ENCODE measurements around the gene CTTNBP2.

The CTTNBP2 gene

GRCh38 chr7:117824592-117824991 lies 48.6 kb downstream of the CTTNBP2 start:
- DNase-seq: no peak

DNA sequence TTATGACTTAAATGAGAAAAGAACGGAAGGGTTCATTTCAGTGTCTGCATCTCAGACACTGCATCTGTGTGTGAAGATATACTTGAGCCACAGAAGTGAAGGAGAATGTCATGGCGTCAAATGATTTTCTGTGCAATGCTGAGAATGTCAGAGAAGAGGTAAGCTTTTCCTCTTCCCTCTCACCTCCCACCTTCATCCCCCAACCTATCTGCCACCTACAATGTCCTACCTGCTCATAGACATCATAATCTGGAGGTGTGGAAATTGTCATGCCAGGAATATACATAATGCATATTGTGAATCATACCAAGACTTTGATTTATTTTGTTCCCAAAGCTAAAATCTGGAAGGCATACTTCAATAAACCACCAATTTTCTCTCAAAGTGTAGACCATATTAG lies 53.7 kb downstream of the CTTNBP2 start:
- DNase-seq: no peak

DNA sequence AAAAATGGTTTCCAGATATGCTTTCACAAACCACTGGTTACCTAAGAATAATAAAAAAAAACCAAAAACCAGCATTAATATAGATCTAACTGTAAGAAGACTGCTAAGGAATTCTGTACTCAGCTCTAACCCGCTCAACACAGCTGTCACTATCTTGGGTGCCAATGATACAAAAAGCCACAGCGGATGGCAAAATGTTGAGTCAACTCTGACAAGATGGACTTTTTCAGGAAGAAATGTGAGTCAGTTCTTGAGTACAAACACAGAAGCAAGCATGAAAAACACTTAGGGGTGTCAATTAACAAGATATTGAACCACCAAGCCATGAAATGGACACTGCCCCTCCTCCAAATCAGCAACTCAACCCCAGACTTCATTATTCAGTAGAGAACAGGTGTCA lies 55.0 kb downstream of the CTTNBP2 start:
- no peak for DNase-seq

DNA sequence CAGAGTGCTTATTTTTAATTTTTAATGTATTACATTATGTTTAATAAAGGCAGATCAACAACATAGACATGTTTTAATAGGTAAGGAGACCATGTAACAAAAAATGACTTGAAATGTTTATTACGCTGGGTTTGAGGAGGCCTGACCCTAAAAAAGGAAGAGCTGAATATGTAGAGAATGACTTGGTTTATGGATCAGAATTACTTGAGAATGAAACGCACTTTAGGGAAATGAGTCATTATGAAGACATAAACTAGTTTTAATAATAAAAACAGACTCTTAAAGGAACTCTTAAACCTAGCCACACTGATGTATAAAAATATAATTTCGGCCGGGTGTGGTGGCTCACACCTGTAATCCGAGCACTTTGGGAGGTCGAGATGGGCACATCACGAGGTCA lies 56.5 kb downstream of the CTTNBP2 start:
- DNase-seq: no peak

DNA sequence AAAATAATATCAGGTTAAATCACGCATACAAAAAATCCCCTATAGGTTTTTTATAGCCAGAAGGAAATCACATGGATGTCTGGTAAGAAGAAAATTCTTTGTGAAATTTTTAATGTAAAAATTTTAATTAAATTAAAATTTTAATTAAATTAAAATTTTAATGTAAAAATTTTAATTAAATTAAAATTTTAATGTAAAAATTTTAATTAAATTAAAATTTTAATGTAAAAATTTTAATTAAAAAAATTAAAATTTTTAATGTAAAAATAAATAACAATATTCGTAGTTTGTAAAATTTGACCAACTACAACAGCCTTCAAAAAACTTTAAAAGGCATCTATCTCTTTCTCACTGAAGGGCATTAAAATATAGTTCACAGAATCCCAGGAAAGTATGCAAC lies 61.5 kb downstream of the CTTNBP2 start:
- DNase-seq: no peak

DNA sequence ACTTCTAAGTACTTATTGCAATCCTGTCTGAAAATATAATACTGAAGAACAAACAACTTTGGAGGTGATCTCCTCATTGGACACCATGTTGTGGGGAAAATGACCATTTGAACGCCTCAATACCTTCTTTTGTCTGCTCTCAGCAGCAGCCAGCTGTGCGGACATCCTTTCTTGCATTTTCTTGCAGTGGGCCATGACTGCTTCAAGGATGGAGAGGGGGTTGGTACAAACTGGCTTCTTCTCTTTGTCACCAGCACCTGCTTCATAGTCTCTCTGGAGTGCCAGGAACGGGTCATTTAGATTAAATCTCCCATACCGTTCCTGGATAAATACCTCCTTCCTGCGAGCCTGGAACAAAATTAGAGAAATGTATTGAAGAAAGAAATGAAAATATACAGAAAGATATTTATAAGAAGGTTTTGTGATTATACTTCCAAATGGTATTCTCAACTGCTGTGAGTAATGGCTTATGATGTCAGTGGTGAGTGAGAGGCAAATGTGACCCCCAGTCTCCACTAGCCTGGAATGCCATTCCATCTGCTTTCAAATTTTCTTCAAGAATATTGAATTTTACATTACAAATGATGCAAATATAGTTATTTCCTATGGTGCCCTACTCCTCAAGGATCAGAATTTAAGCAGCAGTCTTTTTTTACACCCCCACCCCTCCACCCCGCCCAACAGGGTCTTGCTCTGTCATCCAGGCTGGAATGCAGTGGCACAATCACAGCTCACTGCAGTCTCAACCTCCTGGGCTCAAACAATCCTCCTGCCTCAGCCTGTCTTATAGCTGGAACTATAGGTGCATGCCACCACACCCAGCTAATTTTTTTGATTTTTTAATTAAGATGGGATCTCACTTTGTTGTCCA lies 62.4 kb downstream of the CTTNBP2 start:
- no peak for DNase-seq

DNA sequence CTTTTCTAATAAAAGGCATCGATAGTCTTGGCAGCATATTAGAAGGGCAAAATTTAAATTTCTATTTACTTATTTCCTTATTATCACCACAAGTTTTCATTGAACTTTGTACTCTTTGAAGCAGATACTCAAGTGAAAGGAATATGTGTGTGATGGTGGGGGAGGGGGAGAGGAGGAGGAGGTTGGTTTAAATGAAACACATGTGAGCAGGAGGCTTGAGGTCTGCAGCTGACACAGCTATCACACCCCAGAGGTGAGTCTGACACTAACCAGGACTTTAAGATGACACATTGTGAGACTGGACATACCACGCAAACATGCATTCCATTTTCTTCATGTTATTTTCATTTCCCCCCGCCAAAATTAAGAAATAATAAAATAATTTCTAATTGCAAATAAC lies 63.3 kb downstream of the CTTNBP2 start:
- no peak for DNase-seq

- DNase-seq: no peak
Measured at GRCh38 chr7:117808910-117809705, 64.1 kb downstream of the CTTNBP2 start.

- DNase-seq: no peak
Measured at GRCh38 chr7:117808341-117808757, 64.9 kb downstream of the CTTNBP2 start.

DNA sequence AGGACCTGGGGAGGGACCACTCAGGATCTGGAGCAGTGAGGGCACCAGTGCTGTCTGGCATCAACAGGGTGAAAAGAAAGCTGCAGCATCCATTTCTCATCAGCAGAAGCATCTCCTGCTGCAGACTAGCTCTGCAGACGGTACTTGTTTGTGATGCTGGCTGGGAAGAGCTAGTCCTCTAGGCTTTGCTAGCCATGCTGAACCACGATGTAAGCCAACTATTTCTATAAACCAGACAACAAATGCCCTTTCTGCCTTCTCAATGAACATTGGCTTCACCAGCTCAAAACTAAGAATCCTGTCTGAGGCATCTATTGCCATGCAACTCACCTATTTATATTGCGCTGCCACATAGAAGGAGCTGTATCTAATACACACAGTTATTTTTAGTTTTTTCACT lies 65.6 kb downstream of the CTTNBP2 start:
- DNase-seq: no peak

DNA sequence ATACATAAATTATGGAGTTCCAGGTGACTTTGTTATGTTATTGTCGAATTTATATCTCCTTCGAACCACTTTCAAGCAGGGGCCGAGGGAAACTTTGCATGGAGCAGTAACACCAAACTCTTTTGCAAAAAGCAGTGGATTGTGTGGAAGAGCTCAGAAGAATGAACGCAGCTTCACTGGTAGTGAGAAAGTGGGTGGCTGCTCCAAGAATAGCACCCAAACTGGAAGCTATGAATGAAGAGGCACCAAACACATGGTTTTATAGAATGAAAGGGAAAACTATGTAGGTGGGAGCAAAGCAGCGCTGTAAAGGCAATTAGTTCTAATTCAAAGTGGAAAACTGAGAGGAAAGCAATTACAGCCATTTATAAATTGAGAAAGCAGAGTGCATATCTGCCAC lies 67.2 kb downstream of the CTTNBP2 start:
- no peak for DNase-seq

DNA sequence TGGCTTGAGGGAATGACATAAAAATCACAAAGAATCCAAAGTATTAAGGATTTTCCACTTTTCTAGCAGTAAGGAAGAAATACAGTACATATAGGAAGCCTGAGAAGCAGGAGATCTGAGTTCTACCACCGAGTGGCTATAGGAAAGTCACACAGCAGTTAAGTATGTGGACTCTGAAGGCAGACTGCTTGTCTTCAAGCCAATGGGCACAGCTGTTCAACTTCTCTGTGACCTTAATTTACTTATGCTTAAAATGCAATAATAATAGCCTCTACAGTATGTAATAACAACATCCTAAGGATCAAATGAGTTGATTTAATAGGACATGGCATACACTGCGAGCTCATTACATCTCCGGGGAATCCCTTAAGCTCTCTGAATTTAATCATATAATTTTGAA lies 68.0 kb downstream of the CTTNBP2 start:
- DNase-seq: no peak

DNA sequence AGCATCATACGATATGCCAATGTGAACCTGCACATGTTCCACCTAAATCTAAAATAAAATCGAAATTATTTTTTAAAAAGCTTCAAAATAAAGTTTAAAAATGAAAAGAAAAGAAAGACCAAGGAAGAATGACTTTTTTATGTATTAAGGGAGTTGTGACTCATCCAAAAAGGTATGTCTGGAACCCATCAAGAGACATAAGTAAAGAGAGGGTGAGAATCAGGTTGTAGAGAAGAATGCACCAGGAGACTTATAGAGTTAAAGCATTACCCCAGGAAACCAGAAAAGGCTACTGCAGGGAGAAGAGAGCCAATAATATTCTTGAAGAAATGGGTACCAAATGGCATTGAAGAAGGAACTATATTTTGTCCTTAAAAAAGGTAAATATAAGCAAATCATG lies 69.8 kb downstream of the CTTNBP2 start:
- no peak for DNase-seq

DNA sequence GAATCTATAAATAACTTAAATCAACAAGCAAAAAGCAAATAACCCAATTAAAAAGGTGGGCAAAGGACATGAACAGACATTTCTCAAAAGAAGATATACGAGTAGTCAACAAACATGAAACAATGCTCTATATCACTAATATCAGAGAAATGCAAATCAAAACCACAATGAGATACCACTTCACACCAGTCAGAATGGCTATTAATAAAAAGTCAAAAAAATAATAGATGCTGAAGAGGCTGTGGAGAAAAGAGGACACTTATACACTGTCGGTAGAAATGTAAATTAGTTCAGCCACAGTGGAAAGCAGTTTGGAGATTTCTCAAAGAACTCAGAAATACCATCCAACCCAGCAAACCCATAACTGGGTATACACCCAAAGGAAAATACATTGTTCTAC lies 70.6 kb downstream of the CTTNBP2 start:
- no peak for DNase-seq

GRCh38 chr7:117800841-117801240 lies 72.4 kb downstream of the CTTNBP2 start:
- DNase-seq: no peak

GRCh38 chr7:117800406-117800805 lies 72.8 kb downstream of the CTTNBP2 start:
- no peak for DNase-seq

GRCh38 chr7:117796889-117797288 lies 76.4 kb downstream of the CTTNBP2 start:
- no peak for DNase-seq

DNA sequence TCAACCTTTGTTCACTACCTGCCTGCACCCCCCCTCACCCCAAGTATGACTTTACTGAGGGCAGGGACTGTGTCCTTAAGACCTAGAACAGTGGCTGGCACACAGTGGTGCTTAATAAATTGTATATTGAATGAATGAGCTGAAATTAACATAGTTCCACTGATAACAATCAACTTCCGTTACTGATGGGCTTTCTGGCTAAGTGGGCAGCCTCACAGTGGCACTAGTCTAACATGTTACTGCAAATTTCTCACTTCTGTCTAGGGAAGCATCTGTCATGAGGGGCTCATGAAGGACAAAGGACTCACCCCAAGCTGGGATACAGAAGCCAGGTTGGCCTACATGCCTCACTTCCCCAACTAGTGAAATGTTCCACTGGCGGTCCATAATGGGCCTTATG lies 79.3 kb downstream of the CTTNBP2 start:
- no peak for DNase-seq

GRCh38 chr7:117793521-117793920 lies 79.7 kb downstream of the CTTNBP2 start:
- no peak for DNase-seq

- peak in 1 of 2 donors; percentile 36 for DNase-seq
Measured at GRCh38 chr7:117791877-117792780, 81.1 kb downstream of the CTTNBP2 start.

- no peak for DNase-seq
Measured at GRCh38 chr7:117790731-117791130, 82.5 kb downstream of the CTTNBP2 start.

- no peak for DNase-seq
Measured at GRCh38 chr7:117790251-117790650, 83.0 kb downstream of the CTTNBP2 start.

DNA sequence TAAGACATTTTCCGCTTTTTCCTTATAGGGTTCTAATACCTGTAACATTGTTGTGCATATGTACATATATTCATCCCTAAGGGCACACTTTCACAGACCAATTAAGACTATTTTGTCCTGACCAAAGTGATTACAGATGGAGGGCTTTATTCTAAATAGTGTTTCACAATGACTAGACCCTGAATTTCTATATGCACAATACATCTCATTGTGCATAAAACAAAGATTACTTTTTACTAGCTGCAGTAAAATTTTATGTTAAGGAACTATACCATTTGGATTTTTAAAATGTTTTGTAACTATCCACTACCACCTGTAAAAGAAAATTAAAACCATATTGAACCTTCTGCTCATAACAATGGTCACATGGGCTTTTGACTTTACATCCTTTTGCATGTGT lies 87.8 kb downstream of the CTTNBP2 start:
- DNase-seq: no peak

Measured in bone marrow (tissue), 2 donors.